CD4-positive, alpha-beta memory T cell (primary cell): ENCODE measurements around the gene EIF4A2. TPM values are rescaled to one million over a fixed set of nuclear protein-coding genes. Genes with fewer than 3 reads are reported as not detected.

ENCODE experiments used
- CTCF ChIA-PET: fragments of 350-600 bp; sonication (Branson Sonifier 250); formaldehyde crosslinking; loops from one replicate; lab custom pipeline; 2021; ENCODE audit warnings: inconsistent platforms; ENCODE audit not compliant: partially characterized antibody; lab: Charles Lee
- POLR2A ChIA-PET: fragments of 350-600 bp; sonication (Branson Sonifier 250); formaldehyde crosslinking; loops from one replicate; lab custom pipeline; 2021; ENCODE audit not compliant: partially characterized antibody; lab: Charles Lee
- DNase-seq, 5 donors: peaks; one replicate each; pipeline versions ENCODE4 v3.0.0 to v3.0.0-alpha.2; 2020 to 2022; ENCODE audit warnings: mixed read lengths in 1 of 5
- H3K27ac ChIP-seq: one replicate; pipeline ENCODE4 v1.7.0; 2013; ENCODE audit warnings: low read depth, low read length
- H3K27me3 ChIP-seq: 2 replicates; pipeline ENCODE4 v1.7.0; 2013; ENCODE audit warnings: mild to moderate bottlenecking, low read length, moderate library complexity; ENCODE audit not compliant: insufficient read depth
- H3K36me3 ChIP-seq: 2 replicates; pipeline ENCODE4 v1.7.0; 2013; ENCODE audit warnings: mild to moderate bottlenecking, low read length, moderate library complexity; ENCODE audit not compliant: insufficient read depth
- H3K4me1 ChIP-seq: 2 replicates; pipeline ENCODE4 v1.7.0; 2013; ENCODE audit warnings: mild to moderate bottlenecking, low read length, moderate library complexity; ENCODE audit not compliant: insufficient read depth
- H3K4me3 ChIP-seq, 2 donors: one replicate each; pipeline ENCODE4 v1.7.0; 2013; ENCODE audit warnings: low read length in 2 of 2, mild to moderate bottlenecking in 1 of 2
- H3K9me3 ChIP-seq, 2 donors: one replicate each; pipeline ENCODE4 v1.7.0; 2013; ENCODE audit warnings: low read length in 2 of 2, control low read depth in 1 of 2; ENCODE audit not compliant: control insufficient read depth in 1 of 2
- H3K27ac Mint-ChIP-seq, 7 donors: one replicate each; pipeline ENCODE4 v1.8.0; 2020 to 2021; ENCODE audit warnings: mixed read lengths in 7 of 7, mild to moderate bottlenecking in 6 of 7, inconsistent platforms in 3 of 7, moderate library complexity in 3 of 7
- H3K27me3 Mint-ChIP-seq, 2 donors: one replicate each; pipeline ENCODE4 v1.8.0; 2020 to 2021; ENCODE audit warnings: mixed read lengths in 2 of 2
- H3K36me3 Mint-ChIP-seq, 2 donors: one replicate each; pipeline ENCODE4 v1.8.0; 2020 to 2021; ENCODE audit warnings: mixed read lengths in 2 of 2, inconsistent platforms in 1 of 2, mild to moderate bottlenecking in 1 of 2
- H3K4me1 Mint-ChIP-seq, 4 donors: one replicate each; pipeline ENCODE4 v1.8.0; 2020 to 2021; ENCODE audit warnings: mixed read lengths in 4 of 4, mild to moderate bottlenecking in 1 of 4
- H3K4me3 Mint-ChIP-seq, 8 donors: one replicate each; pipeline ENCODE4 v1.8.0; 2020 to 2021; ENCODE audit warnings: mixed read lengths in 8 of 8, mild to moderate bottlenecking in 7 of 8, moderate library complexity in 6 of 8, inconsistent platforms in 3 of 8
- H3K9me3 Mint-ChIP-seq, 8 donors: one replicate each; pipeline ENCODE4 v1.8.0; 2020 to 2021; ENCODE audit warnings: mixed read lengths in 8 of 8, mild to moderate bottlenecking in 5 of 8, inconsistent platforms in 3 of 8, moderate library complexity in 1 of 8
- intact Hi-C: fragments of 100-400 bp; cut with micrococcal nuclease; formaldehyde crosslinking; loops from one replicate; pipeline ENCODE4 v1.15.1; 2023
- polyA plus RNA-seq, 2 donors: library from polyadenylated mRNA; unstranded; fragments of 300-500 nt; fragmentation: Illumina TruSeq; gene quantifications; one replicate each; pipeline ENCODE4 v1.2.3, GENCODE V29; 2021
- total RNA-seq, 2 experiments: library from RNA; stranded (reverse); gene quantifications; one replicate each; pipeline ENCODE4 v1.2.3, GENCODE V29; 2021

The EIF4A2 gene
- total and polyA plus RNA-seq, 4 experiments from 2014 or later: 242 to 632 (median 429) TPM

DNA sequence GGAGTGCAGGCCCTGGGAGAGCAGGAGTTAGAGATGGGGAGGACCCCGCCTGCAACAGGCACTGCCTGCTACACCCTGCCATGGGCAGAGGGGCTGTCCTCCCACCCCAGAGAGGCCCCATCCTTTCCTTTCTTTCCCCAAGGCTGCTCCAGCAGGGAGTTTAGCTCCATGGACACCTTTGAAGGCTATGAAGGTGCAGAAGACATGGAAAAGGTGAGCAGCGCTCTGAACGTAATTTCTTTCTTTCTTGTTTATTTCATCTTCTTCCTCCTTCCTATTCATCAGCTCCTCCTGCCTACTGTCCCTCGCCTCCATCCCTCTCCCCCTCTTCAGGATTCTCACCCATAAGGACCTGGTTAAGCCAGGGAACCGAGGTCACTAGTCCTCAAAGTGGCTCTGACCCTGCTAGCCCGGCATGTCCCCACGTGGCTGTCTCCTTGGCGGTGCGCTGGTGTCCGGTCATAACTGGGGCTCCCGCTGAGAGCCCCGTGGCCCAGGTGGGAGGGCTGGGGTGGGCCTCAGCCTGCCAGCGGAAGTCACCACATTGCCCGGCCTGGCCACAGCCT is 43.1 kb downstream of the EIF4A2 start:
- ChIA-PET CTCF (interaction anchor here (2.1 to 9.8 kb wide), 3 partner anchors 105 to 213 kb away, joined by 8 to 278 read pairs (median 17); partner anchors contain the start of genes AHSG and ST6GAL1), POLR2A (interaction anchor here (0.6 to 5.0 kb wide), 11 partner anchors 20 to 256 kb away, joined by 3 to 71 read pairs (median 4); partner anchors contain the start of genes DNAJB11, EIF4A2, RFC4 and ST6GAL1)
- H3K27me3 Mint-ChIP-seq: peaks cover 26 to 31% of the 10 kb centered on the region in 2 donors
- peaks cover 21% of the 10 kb centered on the region for H3K27me3 ChIP-seq
- no peaks in the 10 kb centered on the region for H3K36me3 Mint-ChIP-seq
- peak overlapping the region; percentile 44 to 93 (median 72) for H3K4me3 Mint-ChIP-seq
- no peaks in the 10 kb centered on the region for H3K9me3 ChIP-seq
- peak in 1 of 5 donors; percentile 43 for DNase-seq
- H3K27ac ChIP-seq: no peak overlapping the region
- H3K4me3 ChIP-seq: peak overlapping the region in 1 of 2 donors; percentile 11
- peaks cover 5 to 16% (median 12%) of the 10 kb centered on the region in 4 donors for H3K4me1 Mint-ChIP-seq
- H3K4me1 ChIP-seq: peaks cover 25% of the 10 kb centered on the region
- H3K9me3 Mint-ChIP-seq: peaks cover 0 to 3% (median 0%) of the 10 kb centered on the region in 8 donors
- intact Hi-C loops: loop anchor here (5.0 kb wide), 2 partner anchors 311 to 569 kb away; partner anchors contain the start of gene RPL39L
- peak overlapping the region in 2 of 7 donors; percentile 28 to 31 for H3K27ac Mint-ChIP-seq
- H3K36me3 ChIP-seq: no peaks in the 10 kb centered on the region

DNA sequence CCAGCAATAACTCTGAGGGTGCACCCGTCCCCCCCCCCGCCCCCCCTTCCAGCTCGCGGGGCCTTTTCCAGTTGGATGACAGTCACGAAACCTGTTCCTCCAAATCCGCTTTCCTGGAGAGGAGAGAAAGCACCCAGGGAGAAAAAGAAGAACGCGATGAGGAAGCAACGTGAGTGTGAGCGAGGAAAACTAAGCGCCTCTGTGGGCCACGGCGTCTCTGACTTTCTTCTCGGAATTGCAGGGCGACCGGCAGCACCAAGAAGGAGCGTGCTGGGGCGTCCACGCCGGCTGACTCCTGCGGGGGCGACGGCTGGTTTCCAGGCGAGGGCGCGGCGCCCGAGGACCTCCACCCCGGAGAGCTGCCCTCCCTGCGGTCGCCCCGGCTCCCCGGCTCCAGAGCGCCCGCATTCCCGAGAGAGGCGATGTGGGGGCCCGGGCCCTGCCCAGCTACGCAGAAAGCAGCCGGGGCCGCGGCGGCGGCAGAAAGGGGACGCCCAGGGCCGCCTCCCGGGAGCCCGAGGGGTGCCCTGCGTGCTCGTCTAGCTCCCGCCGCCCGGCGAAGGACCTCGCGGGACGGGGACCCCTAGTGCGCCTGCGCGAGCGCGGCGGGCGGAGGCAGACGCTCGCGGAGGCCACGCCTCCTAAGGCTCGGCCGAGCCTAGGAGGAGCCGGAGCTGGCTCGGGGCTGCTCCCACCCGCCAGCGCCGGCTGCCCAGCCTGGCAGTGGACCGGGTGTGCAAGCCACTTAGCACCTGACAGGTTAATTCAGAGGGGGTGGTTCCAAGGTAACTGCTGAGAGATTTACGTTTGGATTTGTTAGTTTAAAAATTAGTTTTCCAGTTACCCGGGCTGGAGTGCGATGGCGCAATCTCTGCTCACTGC is 43.8 kb downstream of the EIF4A2 start:
- intact Hi-C loops: loop anchor here (1.0 to 5.0 kb wide), 4 partner anchors 21 to 570 kb away; partner anchors contain the start of genes EIF4A2, RFC4 and RPL39L
- H3K4me3 Mint-ChIP-seq: peak overlapping the region; percentile 65 to 93 (median 78)
- peak overlapping the region; percentile 47 for H3K27ac ChIP-seq
- H3K27ac Mint-ChIP-seq: peak overlapping the region in 2 of 7 donors; percentile 18 to 28
- peak overlapping the region in 1 of 2 donors; percentile 65 for H3K4me3 ChIP-seq
- H3K9me3 ChIP-seq: no peaks in the 10 kb centered on the region
- CTCF ChIA-PET: interaction anchor here (0.8 to 2.2 kb wide), 8 partner anchors 22 to 884 kb away, joined by 4 to 17 read pairs (median 8); partner anchors contain the start of genes EIF4A2, RPL39L and ST6GAL1
- peak; percentile 81 to 89 (median 87) for DNase-seq
- peaks cover 30 to 38% of the 10 kb centered on the region in 2 donors for H3K27me3 Mint-ChIP-seq
- no peaks in the 10 kb centered on the region for H3K36me3 Mint-ChIP-seq
- POLR2A ChIA-PET: interaction anchor here (0.6 to 5.0 kb wide), 15 partner anchors 20 to 308 kb away, joined by 3 to 71 read pairs (median 4); partner anchors contain the start of genes DNAJB11, EIF4A2, RFC4 and ST6GAL1
- H3K4me1 ChIP-seq: peaks cover 25% of the 10 kb centered on the region
- peaks cover 21% of the 10 kb centered on the region for H3K27me3 ChIP-seq
- H3K4me1 Mint-ChIP-seq: peaks cover 5 to 16% (median 12%) of the 10 kb centered on the region in 4 donors
- no peaks in the 10 kb centered on the region for H3K36me3 ChIP-seq
- H3K9me3 Mint-ChIP-seq: peaks cover 0 to 3% (median 0%) of the 10 kb centered on the region in 8 donors

DNA sequence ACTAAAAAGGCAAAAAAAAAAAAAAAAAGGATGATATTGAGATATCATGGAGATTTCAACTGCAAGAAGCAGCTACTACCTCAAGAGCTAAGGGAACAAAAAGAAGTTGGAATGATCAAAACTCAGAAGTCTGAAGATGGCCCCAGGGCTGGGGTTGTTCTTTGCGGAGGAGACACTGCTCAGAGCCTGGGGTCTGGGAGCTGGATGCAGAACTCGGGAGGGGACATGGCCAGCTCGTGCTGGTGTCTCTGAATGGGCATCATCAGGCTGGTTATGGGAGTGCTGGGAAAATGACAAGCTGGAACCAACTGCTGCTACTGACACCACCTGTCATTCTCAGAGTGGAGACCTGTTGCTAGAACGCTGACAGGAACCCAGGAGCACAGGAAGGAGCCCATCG is 45.0 kb downstream of the EIF4A2 start:
- Mint-ChIP-seq H3K4me1 (peaks cover 5 to 16% (median 12%) of the 10 kb centered on the region in 4 donors), H3K27ac (peak overlapping the region in 2 of 7 donors; percentile 59 to 61), H3K9me3 (peaks cover 0 to 3% (median 0%) of the 10 kb centered on the region in 8 donors), H3K27me3 (peaks cover 30 to 39% of the 10 kb centered on the region in 2 donors), H3K4me3 (peak overlapping the region in 6 of 8 donors; percentile 15 to 65 (median 30)), H3K36me3 (no peaks in the 10 kb centered on the region)
- Histone ChIP-seq H3K4me1 (peaks cover 25% of the 10 kb centered on the region), H3K27ac (no peak overlapping the region), H3K4me3 (no peak overlapping the region), H3K36me3 (no peaks in the 10 kb centered on the region), H3K9me3 (no peaks in the 10 kb centered on the region), H3K27me3 (peaks cover 28% of the 10 kb centered on the region)
- ChIA-PET POLR2A (interaction anchor here (1.0 to 5.0 kb wide), 6 partner anchors 22 to 268 kb away, joined by 3 to 71 read pairs (median 8); partner anchors contain the start of genes EIF4A2, RFC4 and ST6GAL1), CTCF (interaction anchor here (1.4 to 2.2 kb wide), 5 partner anchors 103 to 885 kb away, joined by 8 to 17 read pairs (median 11); partner anchors contain the start of gene ST6GAL1)
- intact Hi-C loops: loop anchor here (5.0 kb wide), 2 partner anchors 309 to 571 kb away; partner anchors contain the start of gene RPL39L
- DNase-seq: no peak

DNA sequence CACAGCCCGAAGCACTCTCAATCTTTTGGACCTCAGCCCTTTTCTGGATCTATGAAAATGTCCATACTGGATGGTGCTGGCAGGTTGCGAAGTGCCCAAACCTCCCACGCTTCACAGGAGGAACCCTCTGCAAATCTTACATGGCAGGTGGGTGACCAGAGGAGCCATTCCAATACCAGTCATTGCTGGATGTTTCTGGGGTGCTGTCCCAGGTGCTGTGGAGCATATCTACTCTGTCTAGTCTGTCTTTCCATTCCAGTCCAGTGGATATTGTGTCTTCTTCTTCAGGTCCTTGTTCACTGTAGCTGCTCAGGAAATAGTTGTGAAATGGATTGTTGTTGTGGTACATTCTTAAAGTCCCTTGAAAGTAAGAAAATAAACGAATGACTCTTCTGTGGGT is 48.4 kb downstream of the EIF4A2 start:
- no peak overlapping the region for H3K4me3 ChIP-seq
- POLR2A ChIA-PET: no interaction called here
- H3K27ac ChIP-seq: no peak overlapping the region
- H3K27me3 Mint-ChIP-seq: peaks cover 29 to 32% of the 10 kb centered on the region in 2 donors
- intact Hi-C loops: no loop called here
- no peaks in the 10 kb centered on the region for H3K36me3 ChIP-seq
- CTCF ChIA-PET: interaction anchor here (0.9 kb wide), 1 partner anchor 10 kb away, joined by 3 read pairs; no protein-coding TSS in a partner anchor
- H3K9me3 Mint-ChIP-seq: peaks cover 0 to 6% (median 0%) of the 10 kb centered on the region in 8 donors
- peaks cover 11% of the 10 kb centered on the region for H3K4me1 ChIP-seq
- H3K27ac Mint-ChIP-seq: no peak overlapping the region
- peaks cover 28% of the 10 kb centered on the region for H3K27me3 ChIP-seq
- no peak for DNase-seq
- H3K36me3 Mint-ChIP-seq: no peaks in the 10 kb centered on the region
- H3K4me1 Mint-ChIP-seq: peaks cover 0 to 4% (median 0%) of the 10 kb centered on the region in 4 donors
- no peaks in the 10 kb centered on the region for H3K9me3 ChIP-seq
- no peak overlapping the region for H3K4me3 Mint-ChIP-seq

DNA sequence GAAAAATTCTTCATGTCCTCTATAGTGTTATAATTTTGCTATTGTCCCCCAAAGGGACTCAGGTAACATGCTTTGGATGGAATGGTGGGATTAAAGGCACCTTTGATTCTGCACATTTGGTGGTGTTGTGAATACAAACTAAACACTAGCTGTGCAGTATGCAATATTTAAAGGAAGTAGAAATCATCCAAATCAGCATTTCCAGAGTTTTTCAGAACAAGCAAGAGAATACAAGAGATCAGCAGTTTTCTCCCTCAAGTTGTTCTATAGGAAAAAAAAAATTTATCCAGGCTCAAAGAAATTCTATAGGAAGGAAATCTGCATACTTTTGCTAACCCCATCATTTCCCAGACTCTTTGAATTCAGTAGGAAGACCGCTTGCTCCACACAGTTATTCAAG is 48.9 kb downstream of the EIF4A2 start:
- Mint-ChIP-seq H3K4me1 (peaks cover 0 to 4% (median 0%) of the 10 kb centered on the region in 4 donors), H3K36me3 (no peaks in the 10 kb centered on the region), H3K27ac (no peak overlapping the region), H3K9me3 (peaks cover 0 to 6% (median 0%) of the 10 kb centered on the region in 8 donors), H3K27me3 (peaks cover 29 to 32% of the 10 kb centered on the region in 2 donors), H3K4me3 (no peak overlapping the region)
- CTCF ChIA-PET: interaction anchor here (0.9 kb wide), 1 partner anchor 11 kb away, joined by 3 read pairs; no protein-coding TSS in a partner anchor
- Histone ChIP-seq H3K36me3 (no peaks in the 10 kb centered on the region), H3K4me3 (no peak overlapping the region), H3K9me3 (no peaks in the 10 kb centered on the region), H3K27ac (no peak overlapping the region), H3K27me3 (peaks cover 28% of the 10 kb centered on the region), H3K4me1 (peaks cover 11% of the 10 kb centered on the region)
- POLR2A ChIA-PET: no interaction called here
- intact Hi-C loops: no loop called here
- no peak for DNase-seq
